SK-N-SH (cell line): ENCODE results near the gene C1orf50. TPM values are rescaled to one million over a fixed set of nuclear protein-coding genes. Genes with fewer than 3 reads are reported as not detected.

ENCODE experiments used
- CTCF ChIA-PET: fragments of 300-600, 350-600 bp; formaldehyde crosslinking; extraction: SDS; loops from one replicate; lab custom pipeline; 2021; lab: Yijun Ruan, JAX
- POLR2A ChIA-PET: fragments of 350-600 bp; sonication (Branson Sonifier 250); formaldehyde crosslinking; extraction: SDS; loops from one replicate; lab custom pipeline; 2020; ENCODE audit warnings: antibody characterized with exemption, inconsistent platforms; lab: Yijun Ruan, JAX
- DNase-seq: peaks from one replicate; pipeline ENCODE4 v3.0.0; 2012
- H2AFZ ChIP-seq: fragments of 200-600 bp; sonication (generic); 2 replicates; pipeline ENCODE4 v1.8.1; 2016; ENCODE audit warnings: antibody characterized with exemption, mild to moderate bottlenecking, low read depth
- H3F3A ChIP-seq: fragments of 200-600 bp; sonication (generic); replicated peaks from 2 replicates; pipeline ENCODE3; 2016; ENCODE audit warnings: antibody characterized with exemption, mild to moderate bottlenecking; ENCODE audit not compliant: insufficient read depth
- H3K27ac ChIP-seq, 2 experiments: fragments of 200-500 bp in 1 of 2; fragments of 200-600 bp in 1 of 2; sonication (Bioruptor generic) in 1 of 2; sonication (generic), shearing (Covaris generic) in 1 of 2; 2 replicates each; pipeline versions ENCODE4 v1.5.1 to v1.6.1; 2014 to 2016; ENCODE audit warnings: low read depth in 2 of 2, inconsistent platforms in 1 of 2, low read length in 1 of 2, mild to moderate bottlenecking in 1 of 2, mixed read lengths in 1 of 2
- H3K27me3 ChIP-seq: fragments of 200-600 bp; sonication (generic), shearing (Covaris generic); 2 replicates; pipeline ENCODE4 v1.6.1; 2016; ENCODE audit warnings: mixed run types; ENCODE audit not compliant: insufficient read depth
- H3K36me3 ChIP-seq, 2 experiments: fragments of 200-500 bp in 1 of 2; fragments of 200-600 bp in 1 of 2; sonication (Bioruptor generic) in 1 of 2; sonication (generic) in 1 of 2; replicated peaks in 1 of 2; 2 replicates each; pipeline versions ENCODE3 to v1.5.1; 2014 to 2016; ENCODE audit warnings: low read length in 1 of 2, mild to moderate bottlenecking in 1 of 2; ENCODE audit not compliant: insufficient read depth in 2 of 2, control insufficient read depth in 1 of 2
- H3K4me1 ChIP-seq, 2 experiments: fragments of 200-500 bp in 1 of 2; fragments of 200-600 bp in 1 of 2; sonication (Bioruptor generic) in 1 of 2; sonication (generic), shearing (Covaris generic) in 1 of 2; 2 replicates each; pipeline versions ENCODE4 v1.5.1 to v1.6.1; 2014 to 2016; ENCODE audit warnings: low read depth in 1 of 2, low read length in 1 of 2, mixed run types in 1 of 2; ENCODE audit not compliant: insufficient read depth in 2 of 2, control insufficient read depth in 1 of 2
- H3K4me2 ChIP-seq: fragments of 200-600 bp; sonication (generic), shearing (Covaris generic); 2 replicates; pipeline ENCODE4 v1.6.1; 2017; ENCODE audit warnings: mixed run types
- H3K4me3 ChIP-seq, 2 experiments: fragments of 200-500 bp in 1 of 2; fragments of 200-600 bp in 1 of 2; sonication (Bioruptor generic) in 1 of 2; sonication (generic), shearing (Covaris generic) in 1 of 2; 2 replicates each; pipeline versions ENCODE4 v1.5.1 to v1.8.1; 2014 to 2016; ENCODE audit warnings: low read depth in 2 of 2, inconsistent platforms in 1 of 2, low read length in 1 of 2, mild to moderate bottlenecking in 1 of 2, mixed read lengths in 1 of 2, moderate library complexity in 1 of 2
- H3K79me2 ChIP-seq: fragments of 200-600 bp; sonication (generic); 2 replicates; pipeline ENCODE4 v1.8.1; 2017; ENCODE audit warnings: mild to moderate bottlenecking; ENCODE audit not compliant: insufficient read depth
- H3K9ac ChIP-seq: fragments of 200-600 bp; sonication (generic); 2 replicates; pipeline ENCODE4 v1.6.1; 2017; ENCODE audit warnings: mixed run types
- H3K9me2 ChIP-seq: fragments of 200-600 bp; sonication (generic); 2 replicates; pipeline ENCODE4 v1.6.1; 2017; ENCODE audit warnings: mixed run types
- H3K9me3 ChIP-seq: fragments of 200-600 bp; sonication (generic); 2 replicates; pipeline ENCODE4 v1.6.1; 2017; ENCODE audit warnings: mixed run types, mild to moderate bottlenecking, moderate library complexity
- H4K20me1 ChIP-seq: fragments of 200-600 bp; sonication (generic); 2 replicates; pipeline ENCODE4 v1.6.1; 2017; ENCODE audit warnings: mild to moderate bottlenecking, mixed run types; ENCODE audit not compliant: insufficient read depth
- CHD2 ChIP-seq: fragments of 150-350 bp; IDR thresholded peaks from 2 replicates; pipeline ENCODE4 v1.6.1; 2018; ENCODE audit warnings: low read length; ENCODE audit not compliant: partially characterized antibody
- EP300 ChIP-seq, 2 experiments: IDR thresholded peaks; 2 replicates each; pipeline versions ENCODE4 v1.4.0 to v1.6.1; 2012; ENCODE audit warnings: borderline replicate concordance in 1 of 2, low read depth in 1 of 2, low read length in 1 of 2
- FOSL2 ChIP-seq: IDR thresholded peaks from 2 replicates; pipeline ENCODE4 v1.4.0; 2012; ENCODE audit warnings: low read depth, mild to moderate bottlenecking, moderate library complexity, borderline replicate concordance
- FOXM1 ChIP-seq: IDR thresholded peaks from 2 replicates; pipeline ENCODE4 v1.4.0; 2012; ENCODE audit warnings: low read depth, mild to moderate bottlenecking
- GATA2 ChIP-seq: sonication (generic); formaldehyde crosslinking; IDR thresholded peaks from 2 replicates; pipeline ENCODE4 v1.5.0; 2020; ENCODE audit warnings: mild to moderate bottlenecking, missing genetic modification reagents
- JUND ChIP-seq: IDR thresholded peaks from 2 replicates; pipeline ENCODE4 v1.4.0; 2012
- MAX ChIP-seq: IDR thresholded peaks from 2 replicates; pipeline ENCODE4 v1.4.0; 2012; ENCODE audit warnings: low read depth
- MXI1 ChIP-seq: IDR thresholded peaks from 2 replicates; pipeline ENCODE4 v1.6.1; 2012; ENCODE audit warnings: mild to moderate bottlenecking, low read depth, low read length, improper control_type of control experiment
- NFIC ChIP-seq: IDR thresholded peaks from 2 replicates; pipeline ENCODE4 v1.4.0; 2012; ENCODE audit warnings: borderline replicate concordance
- NRF1 ChIP-seq: IDR thresholded peaks from 2 replicates; pipeline ENCODE4 v1.6.1; 2012; ENCODE audit warnings: low read depth, mild to moderate bottlenecking, low read length
- PBX3 ChIP-seq: IDR thresholded peaks from 2 replicates; pipeline ENCODE4; 2012
- POLR2AphosphoS5 ChIP-seq: IDR thresholded peaks from 2 replicates; pipeline ENCODE4 v1.6.1; 2012; ENCODE audit warnings: low read depth, low read length
- REST ChIP-seq: IDR thresholded peaks from 2 replicates; pipeline ENCODE4 v1.6.1; 2012; ENCODE audit warnings: mild to moderate bottlenecking, low read depth, low read length, moderate library complexity
- SIN3A ChIP-seq: IDR thresholded peaks from 2 replicates; pipeline ENCODE4 v1.6.1; 2012; ENCODE audit warnings: low read depth, mild to moderate bottlenecking, low read length, moderate library complexity, borderline replicate concordance
- SMC3 ChIP-seq: IDR thresholded peaks from 2 replicates; pipeline ENCODE4 v1.6.1; 2012; ENCODE audit warnings: low read depth, low read length, improper control_type of control experiment
- TCF12 ChIP-seq: IDR thresholded peaks from 2 replicates; pipeline ENCODE4 v1.4.0; 2012
- TEAD4 ChIP-seq: IDR thresholded peaks from 2 replicates; pipeline ENCODE4 v1.4.0; 2012; ENCODE audit warnings: mild to moderate bottlenecking, borderline replicate concordance; ENCODE audit not compliant: insufficient read depth
- USF1 ChIP-seq: IDR thresholded peaks from 2 replicates; pipeline ENCODE4 v1.4.0; 2012; ENCODE audit warnings: low read depth, borderline replicate concordance
- USF2 ChIP-seq: fragments of 150-350 bp; IDR thresholded peaks from 2 replicates; pipeline ENCODE4 v1.6.1; 2017; ENCODE audit warnings: antibody characterized with exemption, low read length, low read depth, borderline replicate concordance
- YY1 ChIP-seq: IDR thresholded peaks from 2 replicates; pipeline ENCODE4 v1.4.0; 2012; ENCODE audit warnings: low read depth, mild to moderate bottlenecking
- WGBS: methylation state at CpG from one replicate; pipeline ENCODE4 v1.1.6; 2017; ENCODE audit warnings: low lambda C conversion rate; 5-methylcytosine and 5-hydroxymethylcytosine counted together
- polyA plus RNA-seq, 3 experiments: library from polyadenylated mRNA; depleted of rRNA; stranded (reverse); fragments of >200 nt; gene quantifications; 2 replicates each; pipeline ENCODE4 v1.2.3, GENCODE V29; 2012

C1orf50 gene
- polyA plus RNA-seq, 1 of the 3 experiments (the other 2 are of a cell fraction): 2.6 TPM

GRCh38 chr1:42745851-42746250 lies 21.2 kb upstream of the C1orf50 start:
- Histone ChIP-seq H2AFZ (no peak overlapping the region), H3F3A (no peaks in the 10 kb centered on the region), H3K79me2 (no peaks in the 10 kb centered on the region), H3K4me1 (peaks cover 0 to 20% of the 10 kb centered on the region in 2 experiments; a peak in 1 of 4 replicates), H3K27ac (no peak overlapping the region), H3K9ac (no peak overlapping the region), H3K4me3 (no peak overlapping the region), H3K4me2 (no peak overlapping the region), H3K9me2 (no peaks in the 10 kb centered on the region), H3K9me3 (no peaks in the 10 kb centered on the region), H3K27me3 (no peaks in the 10 kb centered on the region), H4K20me1 (no peaks in the 10 kb centered on the region), H3K36me3 (peaks cover 8 to 34% of the 10 kb centered on the region in 2 experiments)
- WGBS: 96% methylated on average over 6 of the region's 8 CpGs
- peak; percentile 2 for DNase-seq
- ChIA-PET POLR2A (no interaction called here), CTCF (interaction anchor here (0.8 to 4.4 kb wide), 11 partner anchors 11 to 598 kb away, joined by 3 to 32 read pairs (median 5); no protein-coding TSS in a partner anchor)
- TF ChIP-seq GATA2 (CRISPR knock-in tag) (no peak), JUND (no peak), PBX3 (no peak), TEAD4 (no peak), POLR2AphosphoS5 (no peak), NFIC (no peak), USF1 (no peak), SMC3 (no peak), FOXM1 (no peak), FOSL2 (no peak), MXI1 (no peak), MAX (no peak), NRF1 (no peak), YY1 (no peak), USF2 (no peak), EP300 (IDR thresholded peaks at IDR 0.05; ENCODE audit: borderline replicate concordance in 1 of 2, low read depth in 1 of 2, low read length in 1 of 2) (no peak), SIN3A (no peak), CHD2 (no peak), TCF12 (no peak), REST (no peak)
